ENCODE results near the gene POC1A. TPM values are rescaled to one million over a fixed set of nuclear protein-coding genes. Genes with fewer than 3 reads are reported as not detected.

Gene POC1A
- total RNA-seq, 2 experiments from 2014 or later, result 23.4 to 26.1 TPM

DNA sequence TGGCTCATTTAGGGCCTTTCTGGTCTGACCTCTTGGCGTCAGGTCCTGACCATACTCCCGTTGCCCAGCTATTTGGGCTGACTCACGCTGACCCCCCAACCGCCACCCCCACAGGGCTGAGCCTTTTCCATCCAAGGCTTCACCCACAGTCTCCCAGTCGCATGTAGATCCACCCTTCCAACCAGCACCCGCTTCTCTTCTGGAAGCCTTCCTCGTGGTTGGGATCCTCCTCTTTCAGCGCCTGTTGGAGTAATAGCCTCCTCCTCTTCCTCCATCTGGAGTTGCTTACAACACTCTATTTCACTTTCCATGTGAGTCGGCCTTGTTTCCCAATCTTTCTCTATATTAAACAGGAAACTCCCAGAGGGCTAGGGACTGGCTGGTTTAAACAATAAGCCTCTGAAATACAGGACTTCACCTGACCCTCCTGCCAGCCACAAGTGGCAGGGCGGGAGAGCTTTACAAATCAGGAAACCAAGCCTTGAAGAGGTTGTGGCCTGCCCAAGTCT is 41.7 kb upstream of the POC1A start:
- CTCF ChIA-PET, result interaction anchor here (0.7 kb wide), 1 partner anchor 24 kb away, joined by 3 read pairs; no protein-coding TSS in a partner anchor
- H3K9me3 Mint-ChIP-seq (ENCODE audit: low read depth), result no peaks in the 10 kb centered on the region
- DNase-seq (no peak), ATAC-seq (no peak)
- intact Hi-C loops (cut with DNase I, micrococcal nuclease), result loop anchor here in 1 of 2 experiments (2.0 kb wide), 1 partner anchor 41 kb away; the partner anchor contains the start of gene POC1A
- peaks cover 9% of the 10 kb centered on the region for H3K36me3 Mint-ChIP-seq (ENCODE audit: low read depth)
- H3K27ac Mint-ChIP-seq, result peak overlapping the region; percentile 1
- no peak overlapping the region for H3K4me3 Mint-ChIP-seq
- H3K4me1 Mint-ChIP-seq, result peaks cover 32% of the 10 kb centered on the region
- no peaks in the 10 kb centered on the region for H3K27me3 Mint-ChIP-seq
- POLR2A ChIA-PET, result interaction anchor here (0.7 to 0.9 kb wide), 2 partner anchors 12 to 15 kb away, joined by 3 read pairs; no protein-coding TSS in a partner anchor

DNA sequence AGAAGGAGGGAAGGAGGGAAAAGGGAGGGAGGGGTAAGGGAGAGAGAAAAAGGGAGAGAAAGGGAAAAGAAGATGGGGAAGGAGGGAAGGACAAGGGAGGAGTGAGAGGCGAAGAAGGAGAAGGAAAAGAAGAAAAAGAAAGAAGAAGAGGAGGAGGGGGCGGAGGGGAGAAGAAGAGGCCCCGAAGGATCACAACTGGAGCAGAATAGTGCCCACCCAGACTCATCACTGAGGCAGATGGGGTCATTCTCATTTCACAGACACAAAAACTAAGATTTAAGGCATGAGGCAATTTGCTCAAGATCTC is 41.0 kb upstream of the POC1A start:
- no peak for DNase-seq
- POLR2A ChIA-PET, result interaction anchor here (0.7 kb wide), 1 partner anchor 16 kb away, joined by 3 read pairs; no protein-coding TSS in a partner anchor
- no peak for ATAC-seq
- H3K9me3 Mint-ChIP-seq (ENCODE audit: low read depth), result no peaks in the 10 kb centered on the region
- no peak overlapping the region for H3K27ac Mint-ChIP-seq
- intact Hi-C loops (cut with DNase I, micrococcal nuclease), result no loop called here
- peaks cover 28% of the 10 kb centered on the region for H3K4me1 Mint-ChIP-seq
- no peaks in the 10 kb centered on the region for H3K27me3 Mint-ChIP-seq
- peaks cover 7% of the 10 kb centered on the region for H3K36me3 Mint-ChIP-seq (ENCODE audit: low read depth)
- CTCF ChIA-PET, result no interaction called here
- H3K4me3 Mint-ChIP-seq, result no peak overlapping the region

DNA sequence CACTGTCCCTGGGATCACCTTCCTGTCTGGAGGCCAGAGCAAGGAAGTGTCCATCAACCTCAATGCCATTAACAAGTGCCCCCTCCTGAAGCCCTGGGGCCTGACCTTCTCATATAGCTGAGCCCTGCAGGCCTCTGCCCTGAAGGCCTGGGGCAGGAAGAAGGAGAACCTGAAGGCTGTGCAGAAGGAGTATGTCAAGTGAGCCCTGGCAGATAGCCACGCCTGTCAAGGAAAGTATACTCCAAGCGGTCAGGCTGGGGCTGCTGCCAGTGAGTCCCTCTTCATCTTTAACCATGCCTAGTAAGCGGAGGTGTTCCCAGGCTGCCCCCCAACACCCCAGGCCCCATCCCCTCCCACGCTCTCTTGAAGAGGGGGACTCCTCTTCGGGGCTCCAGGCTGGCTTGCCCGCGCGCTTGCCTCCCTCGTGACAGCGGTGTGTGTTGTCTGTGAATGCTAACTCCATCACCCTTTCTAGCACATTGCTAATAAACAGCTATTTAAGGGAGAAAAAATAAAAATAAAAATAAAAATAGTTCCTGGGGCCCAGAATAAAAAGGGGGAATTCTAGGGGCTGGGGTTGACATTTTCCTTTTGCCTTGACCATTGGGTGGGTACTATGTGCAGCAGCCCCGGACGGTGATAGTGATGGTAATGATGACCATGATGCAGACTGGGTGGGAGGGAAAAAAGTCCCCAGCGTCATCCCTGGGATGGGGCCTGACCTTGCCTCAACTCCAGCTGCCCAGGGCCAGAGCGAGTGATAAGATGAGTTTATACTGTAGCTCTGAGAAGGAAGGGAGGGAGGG is 40.5 kb upstream of the POC1A start:
- intact Hi-C loops (cut with DNase I, micrococcal nuclease), result no loop called here
- Mint-ChIP-seq H3K4me1 (peaks cover 25% of the 10 kb centered on the region), H3K4me3 (no peak overlapping the region), H3K36me3 (ENCODE audit: low read depth) (peaks cover 5% of the 10 kb centered on the region), H3K9me3 (ENCODE audit: low read depth) (no peaks in the 10 kb centered on the region), H3K27me3 (no peaks in the 10 kb centered on the region), H3K27ac (no peak overlapping the region)
- no peak for ATAC-seq
- POLR2A ChIA-PET, result no interaction called here
- CTCF ChIA-PET, result interaction anchor here (0.6 kb wide), 1 partner anchor 218 kb away, joined by 3 read pairs; no protein-coding TSS in a partner anchor
- DNase-seq, result no peak

DNA sequence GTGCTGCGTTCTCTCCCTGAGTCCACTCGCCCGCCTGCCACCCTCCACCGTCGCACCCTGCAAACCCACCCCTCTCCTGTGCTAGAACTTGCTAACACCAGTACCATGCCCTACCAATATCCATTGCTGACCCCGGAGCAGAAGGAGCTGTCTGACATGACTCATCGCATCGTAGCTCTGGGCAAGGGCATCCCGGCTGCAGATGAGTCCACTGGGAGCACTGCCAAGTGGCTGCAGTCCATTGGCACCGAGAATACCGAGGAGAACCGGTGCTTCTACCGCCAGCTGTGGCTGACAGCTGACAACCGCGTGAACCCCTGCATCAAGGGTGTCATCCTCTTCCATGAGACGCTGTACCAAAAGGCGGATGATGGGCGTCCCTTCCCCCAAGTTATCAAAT is 38.8 kb upstream of the POC1A start:
- Mint-ChIP-seq H3K4me1 (peaks cover 15% of the 10 kb centered on the region), H3K27me3 (no peaks in the 10 kb centered on the region), H3K36me3 (ENCODE audit: low read depth) (no peaks in the 10 kb centered on the region), H3K27ac (no peak overlapping the region), H3K9me3 (ENCODE audit: low read depth) (no peaks in the 10 kb centered on the region), H3K4me3 (no peak overlapping the region)
- ATAC-seq, result no peak
- DNase-seq, result no peak
- ChIA-PET CTCF (interaction anchor here (0.9 kb wide), 1 partner anchor 10 kb away, joined by 3 read pairs; no protein-coding TSS in a partner anchor), POLR2A (no interaction called here)
- intact Hi-C loops (cut with DNase I, micrococcal nuclease), result no loop called here

DNA sequence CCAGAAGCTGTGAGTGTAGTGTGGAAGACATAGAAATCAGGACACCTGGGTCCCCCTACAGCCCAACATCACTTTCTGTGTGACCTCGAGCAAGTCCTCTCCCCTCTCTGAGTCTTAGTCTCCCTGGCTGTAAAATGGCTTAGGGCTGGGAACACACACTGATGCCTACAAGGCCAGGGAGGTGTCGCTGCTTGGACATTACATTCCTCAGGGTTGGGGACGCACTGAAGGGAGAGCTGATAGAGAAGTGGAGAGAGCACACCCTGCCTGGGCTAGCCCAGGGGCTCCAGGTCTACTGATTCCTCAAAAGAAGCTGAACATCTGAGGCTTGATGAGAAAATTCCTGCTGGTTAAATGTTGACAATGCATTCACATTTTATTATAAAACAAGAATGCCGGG is 37.4 kb upstream of the POC1A start:
- no peak for ATAC-seq

GRCh38 chr3:52190294-52191074 is 36.3 kb upstream of the POC1A start:
- POLR2A ChIA-PET, result no interaction called here
- no peak for ATAC-seq

More for the DNA sequence above, 37.4 kb upstream of the POC1A start:
- intact Hi-C loops (cut with DNase I, micrococcal nuclease), result no loop called here
- POLR2A ChIA-PET, result no interaction called here
- CTCF ChIA-PET, result interaction anchor here (1.2 kb wide), 1 partner anchor 17 kb away, joined by 4 read pairs; no protein-coding TSS in a partner anchor
- H3K27ac Mint-ChIP-seq, result no peak overlapping the region
- H3K27me3 Mint-ChIP-seq, result no peaks in the 10 kb centered on the region
- no peak for DNase-seq
- H3K4me1 Mint-ChIP-seq, result peaks cover 6% of the 10 kb centered on the region
- H3K36me3 Mint-ChIP-seq (ENCODE audit: low read depth), result no peaks in the 10 kb centered on the region
- no peaks in the 10 kb centered on the region for H3K9me3 Mint-ChIP-seq (ENCODE audit: low read depth)
- H3K4me3 Mint-ChIP-seq, result no peak overlapping the region

DNA sequence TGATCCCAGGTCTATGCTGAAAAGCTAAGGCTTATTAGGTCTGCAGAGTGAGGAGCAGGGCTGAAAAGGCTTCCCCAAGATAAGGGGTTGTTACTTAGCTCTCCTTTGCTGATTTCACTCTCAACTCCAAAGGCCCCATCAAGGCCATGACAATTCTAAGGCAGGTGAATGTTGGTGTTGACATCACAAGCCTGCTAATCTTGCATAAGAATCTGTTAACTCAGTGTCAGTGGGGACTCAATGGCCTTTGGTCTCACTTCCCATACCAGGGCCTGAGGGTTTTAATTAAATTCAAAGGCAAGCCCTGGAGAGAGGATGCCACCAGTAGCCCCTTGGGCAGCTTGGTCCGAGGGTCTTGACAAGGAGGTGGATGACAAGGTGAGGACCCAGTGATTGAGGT is 34.3 kb upstream of the POC1A start:
- no peaks in the 10 kb centered on the region for H3K9me3 Mint-ChIP-seq (ENCODE audit: low read depth)
- H3K4me3 Mint-ChIP-seq, result no peak overlapping the region
- DNase-seq (no peak), ATAC-seq (no peak)
- H3K4me1 Mint-ChIP-seq, result no peaks in the 10 kb centered on the region
- ChIA-PET POLR2A (no interaction called here), CTCF (interaction anchor here (1.2 to 1.9 kb wide), 2 partner anchors 8 to 65 kb away, joined by 3 to 6 read pairs; no protein-coding TSS in a partner anchor)
- no peak overlapping the region for H3K27ac Mint-ChIP-seq
- no peaks in the 10 kb centered on the region for H3K27me3 Mint-ChIP-seq
- intact Hi-C loops (cut with DNase I, micrococcal nuclease), result no loop called here
- no peaks in the 10 kb centered on the region for H3K36me3 Mint-ChIP-seq (ENCODE audit: low read depth)

More at GRCh38 chr3:52190294-52191074, 36.3 kb upstream of the POC1A start:
- no peak for DNase-seq
- no peaks in the 10 kb centered on the region for H3K36me3 Mint-ChIP-seq (ENCODE audit: low read depth)
- no peak overlapping the region for H3K27ac Mint-ChIP-seq
- no peaks in the 10 kb centered on the region for H3K4me1 Mint-ChIP-seq
- H3K4me3 Mint-ChIP-seq, result no peak overlapping the region
- H3K9me3 Mint-ChIP-seq (ENCODE audit: low read depth), result no peaks in the 10 kb centered on the region
- CTCF ChIA-PET, result interaction anchor here (1.1 kb wide), 1 partner anchor 12 kb away, joined by 3 read pairs; no protein-coding TSS in a partner anchor
- intact Hi-C loops (cut with DNase I, micrococcal nuclease), result no loop called here
- no peaks in the 10 kb centered on the region for H3K27me3 Mint-ChIP-seq

DNA sequence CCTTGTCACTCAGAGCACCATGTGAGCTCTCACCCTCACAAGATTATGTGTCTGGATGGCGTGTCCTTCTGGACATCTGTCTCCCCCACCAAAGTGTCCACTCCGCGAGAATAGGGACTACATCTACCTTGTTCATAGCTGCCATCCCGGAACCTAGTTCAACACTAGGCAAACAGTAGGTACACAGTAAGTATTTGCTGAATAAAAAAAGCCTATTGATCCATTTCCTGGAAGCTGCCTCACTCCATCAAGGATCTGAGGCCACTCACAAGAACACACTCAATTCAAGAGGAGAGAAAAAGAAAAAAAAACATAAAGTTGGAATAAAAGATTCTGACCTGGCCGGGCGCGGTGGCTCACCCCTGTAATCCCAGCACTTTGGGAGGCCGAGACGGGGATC is 32.5 kb upstream of the POC1A start:
- no peaks in the 10 kb centered on the region for H3K9me3 Mint-ChIP-seq (ENCODE audit: low read depth)

GRCh38 chr3:52185837-52186236 is 31.6 kb upstream of the POC1A start:
- no peak overlapping the region for H3K4me3 Mint-ChIP-seq
- ATAC-seq (no peak), DNase-seq (no peak)
- no peaks in the 10 kb centered on the region for H3K36me3 Mint-ChIP-seq (ENCODE audit: low read depth)
- CTCF ChIA-PET, result interaction anchor here (1.2 kb wide), 1 partner anchor 153 kb away, joined by 3 read pairs; no protein-coding TSS in a partner anchor
- POLR2A ChIA-PET, result no interaction called here
- H3K4me1 Mint-ChIP-seq, result no peaks in the 10 kb centered on the region
- intact Hi-C loops (cut with DNase I, micrococcal nuclease), result no loop called here
- no peaks in the 10 kb centered on the region for H3K9me3 Mint-ChIP-seq (ENCODE audit: low read depth)
- H3K27me3 Mint-ChIP-seq, result no peaks in the 10 kb centered on the region
- H3K27ac Mint-ChIP-seq, result no peak overlapping the region

More for the DNA sequence above, 32.5 kb upstream of the POC1A start:
- intact Hi-C loops (cut with DNase I, micrococcal nuclease), result no loop called here
- Mint-ChIP-seq H3K27ac (no peak overlapping the region), H3K36me3 (ENCODE audit: low read depth) (no peaks in the 10 kb centered on the region), H3K4me3 (no peak overlapping the region), H3K4me1 (no peaks in the 10 kb centered on the region), H3K27me3 (no peaks in the 10 kb centered on the region)
- DNase-seq, result no peak
- ChIA-PET CTCF (interaction anchor here (0.8 kb wide), 1 partner anchor 1039 kb away, joined by 4 read pairs; no protein-coding TSS in a partner anchor), POLR2A (no interaction called here)
- no peak for ATAC-seq

GRCh38 chr3:52185311-52185710 is 31.1 kb upstream of the POC1A start:
- H3K27ac Mint-ChIP-seq, result no peak overlapping the region
- intact Hi-C loops (cut with DNase I, micrococcal nuclease), result no loop called here
- CTCF ChIA-PET, result interaction anchor here (1.2 kb wide), 1 partner anchor 154 kb away, joined by 3 read pairs; no protein-coding TSS in a partner anchor
- no peaks in the 10 kb centered on the region for H3K27me3 Mint-ChIP-seq
- H3K36me3 Mint-ChIP-seq (ENCODE audit: low read depth), result no peaks in the 10 kb centered on the region
- H3K9me3 Mint-ChIP-seq (ENCODE audit: low read depth), result no peaks in the 10 kb centered on the region
- POLR2A ChIA-PET, result no interaction called here
- no peak for ATAC-seq
- no peaks in the 10 kb centered on the region for H3K4me1 Mint-ChIP-seq
- DNase-seq, result no peak
- no peak overlapping the region for H3K4me3 Mint-ChIP-seq

GRCh38 chr3:52184690-52185089 is 30.5 kb upstream of the POC1A start:
- H3K27ac Mint-ChIP-seq, result no peak overlapping the region
- no peak for DNase-seq
- no peaks in the 10 kb centered on the region for H3K4me1 Mint-ChIP-seq
- H3K36me3 Mint-ChIP-seq (ENCODE audit: low read depth), result no peaks in the 10 kb centered on the region
- no peaks in the 10 kb centered on the region for H3K9me3 Mint-ChIP-seq (ENCODE audit: low read depth)
- no peak overlapping the region for H3K4me3 Mint-ChIP-seq
- H3K27me3 Mint-ChIP-seq, result no peaks in the 10 kb centered on the region
- ChIA-PET POLR2A (no interaction called here), CTCF (no interaction called here)
- no peak for ATAC-seq
- intact Hi-C loops (cut with DNase I, micrococcal nuclease), result no loop called here
